ENCODE data around the gene ITPR2.
"Not testable (repeated sequence)": the region's sequence is repeated elsewhere in the genome, so short reads cannot be mapped to it uniquely, and the experiment has no call there.

The ITPR2 gene

DNA sequence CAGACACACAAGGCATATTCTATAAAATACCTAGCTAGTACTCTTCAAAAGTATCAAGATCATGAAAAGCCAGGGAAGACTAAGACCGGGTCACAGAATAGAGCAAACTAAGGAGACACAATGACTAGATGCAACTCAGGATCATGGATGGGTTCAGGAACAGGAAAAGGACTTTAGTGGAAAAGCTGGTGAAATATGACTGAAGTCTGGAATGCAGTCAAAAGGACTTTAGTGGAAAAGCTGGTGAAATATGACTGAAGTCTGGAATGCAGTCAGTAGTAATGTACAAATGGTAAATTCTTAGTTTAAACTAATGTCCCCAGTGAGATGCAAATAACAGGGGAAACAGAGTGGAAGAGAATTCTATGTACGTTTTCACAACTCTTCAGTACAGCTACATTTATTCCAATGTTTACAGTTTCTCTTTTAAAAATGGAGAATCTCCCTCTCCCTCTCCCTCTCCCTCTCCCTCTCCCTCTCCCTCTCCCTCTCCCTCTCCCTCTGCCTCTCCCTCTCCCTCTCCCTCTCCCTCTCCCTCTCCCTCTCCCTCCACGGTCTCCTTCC is 49.1 kb downstream of the ITPR2 start:
- H3K9ac ChIP-seq (ENCODE audit: low read depth, low read length); H3K27me3 ChIP-seq (ENCODE audit: control insufficient read depth, insufficient read depth, low read length); H3K9me3 ChIP-seq (ENCODE audit: control insufficient read depth, insufficient read depth, low read length); H3K36me3 ChIP-seq (ENCODE audit: control insufficient read depth, insufficient read depth, low read length); H3K4me3 ChIP-seq (ENCODE audit: low read depth, low read length); H3K4me1 ChIP-seq (ENCODE audit: control insufficient read depth, insufficient read depth, low read length); H3K27ac ChIP-seq (ENCODE audit: low read depth, low read length): not testable (repeated sequence)

- H3K27ac ChIP-seq (ENCODE audit: low read depth, low read length): no peak overlapping the region
- H3K36me3 ChIP-seq (ENCODE audit: control insufficient read depth, insufficient read depth, low read length): no peaks in the 10 kb centered on the region
- no peaks in the 10 kb centered on the region for H3K27me3 ChIP-seq (ENCODE audit: control insufficient read depth, insufficient read depth, low read length)
- no peaks in the 10 kb centered on the region for H3K9me3 ChIP-seq (ENCODE audit: control insufficient read depth, insufficient read depth, low read length)
- no peak overlapping the region for H3K9ac ChIP-seq (ENCODE audit: low read depth, low read length)
- no peak overlapping the region for H3K4me3 ChIP-seq (ENCODE audit: low read depth, low read length)
- no peaks in the 10 kb centered on the region for H3K4me1 ChIP-seq (ENCODE audit: control insufficient read depth, insufficient read depth, low read length)
These were observed 49.9 kb downstream of the ITPR2 start for GRCh38 chr12:26783131-26783526.

DNA sequence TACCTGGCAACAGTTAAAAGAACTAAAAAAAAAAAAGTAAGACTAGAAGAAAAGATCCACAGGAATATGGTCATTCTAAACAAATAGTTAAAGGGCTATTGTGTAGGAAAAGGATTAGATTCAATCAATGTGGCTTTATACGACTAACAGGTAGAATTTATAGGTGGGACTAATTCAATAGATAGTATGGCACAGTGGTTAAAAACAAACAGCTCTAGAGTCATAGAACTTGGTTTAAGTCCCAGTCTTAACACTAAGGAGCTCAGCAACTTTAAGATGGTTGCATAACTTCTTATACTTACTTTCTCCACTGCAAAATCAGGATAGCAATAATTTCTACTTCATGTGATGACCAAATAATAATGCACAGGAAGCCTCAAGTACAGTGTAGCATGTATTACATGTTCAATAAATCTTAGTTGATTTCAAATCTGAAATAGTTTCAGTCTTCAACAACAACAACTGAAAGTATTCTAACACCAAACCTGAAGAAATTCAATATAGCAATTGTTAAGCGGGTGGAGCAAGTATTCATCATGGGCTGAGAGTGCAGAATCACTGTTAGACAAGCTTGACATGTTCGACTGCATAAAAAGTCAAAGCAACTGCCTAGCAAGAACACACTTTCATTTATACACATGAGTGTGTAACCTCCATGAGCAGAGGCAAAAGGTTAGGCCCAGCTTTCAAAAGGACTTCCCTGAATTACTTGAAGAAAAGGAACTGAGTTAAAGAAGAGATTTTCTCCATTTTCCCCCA is 50.4 kb downstream of the ITPR2 start:
- 0 out of 2 replicates have a peak, but pooled peaks cover 1% of the 10 kb centered on the region for H3K9me3 ChIP-seq (ENCODE audit: control insufficient read depth, insufficient read depth, low read length)
- H3K36me3 ChIP-seq (ENCODE audit: control insufficient read depth, insufficient read depth, low read length): no peaks in the 10 kb centered on the region
- H3K4me1 ChIP-seq (ENCODE audit: control insufficient read depth, insufficient read depth, low read length): no peaks in the 10 kb centered on the region
- no peaks in the 10 kb centered on the region for H3K27me3 ChIP-seq (ENCODE audit: control insufficient read depth, insufficient read depth, low read length)
- H3K9ac ChIP-seq (ENCODE audit: low read depth, low read length): no peak overlapping the region
- no peak overlapping the region for H3K27ac ChIP-seq (ENCODE audit: low read depth, low read length)
- H3K4me3 ChIP-seq (ENCODE audit: low read depth, low read length): no peak overlapping the region

GRCh38 chr12:26780656-26781055 is 52.3 kb downstream of the ITPR2 start:
- H3K36me3 ChIP-seq (ENCODE audit: control insufficient read depth, insufficient read depth, low read length); H3K9ac ChIP-seq (ENCODE audit: low read depth, low read length); H3K27me3 ChIP-seq (ENCODE audit: control insufficient read depth, insufficient read depth, low read length); H3K27ac ChIP-seq (ENCODE audit: low read depth, low read length); H3K9me3 ChIP-seq (ENCODE audit: control insufficient read depth, insufficient read depth, low read length); H3K4me1 ChIP-seq (ENCODE audit: control insufficient read depth, insufficient read depth, low read length); H3K4me3 ChIP-seq (ENCODE audit: low read depth, low read length): not testable (repeated sequence)

DNA sequence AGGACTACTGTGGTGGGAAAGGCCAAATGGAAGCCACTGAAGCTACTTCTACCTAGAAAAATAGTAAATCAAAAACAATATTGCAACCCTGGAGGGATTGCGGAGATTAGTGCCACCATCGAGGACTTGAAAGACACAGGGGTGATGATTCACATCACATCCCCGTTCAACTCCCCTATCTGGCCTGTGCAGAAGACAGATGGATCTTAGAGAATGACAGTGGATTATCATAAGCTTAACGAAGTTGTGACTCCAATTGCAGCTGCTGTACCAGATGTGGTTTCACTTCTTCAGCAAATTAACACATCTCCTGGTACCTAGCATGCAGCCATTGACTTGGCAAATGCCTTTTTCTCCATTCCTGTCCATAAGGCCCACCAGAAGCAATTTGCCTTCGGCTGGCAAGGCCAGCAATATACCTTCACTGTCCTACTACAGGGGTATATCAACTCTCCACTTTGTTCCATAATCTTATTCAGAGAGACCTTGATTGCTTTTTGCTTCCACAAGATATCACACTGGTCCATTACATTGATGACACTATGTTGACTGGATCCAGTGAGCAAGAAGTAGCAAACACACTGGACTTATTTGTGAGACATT is 54.7 kb downstream of the ITPR2 start:
- H3K9me3 ChIP-seq (ENCODE audit: control insufficient read depth, insufficient read depth, low read length); H3K4me3 ChIP-seq (ENCODE audit: low read depth, low read length); H3K9ac ChIP-seq (ENCODE audit: low read depth, low read length); H3K36me3 ChIP-seq (ENCODE audit: control insufficient read depth, insufficient read depth, low read length); H3K4me1 ChIP-seq (ENCODE audit: control insufficient read depth, insufficient read depth, low read length); H3K27ac ChIP-seq (ENCODE audit: low read depth, low read length); H3K27me3 ChIP-seq (ENCODE audit: control insufficient read depth, insufficient read depth, low read length): not testable (repeated sequence)

- Histone ChIP-seq H3K27ac (ENCODE audit: low read depth, low read length) (no peak overlapping the region), H3K9me3 (ENCODE audit: control insufficient read depth, insufficient read depth, low read length) (0 out of 2 replicates have a peak, but pooled peaks cover 5% of the 10 kb centered on the region), H3K27me3 (ENCODE audit: control insufficient read depth, insufficient read depth, low read length) (no peaks in the 10 kb centered on the region), H3K9ac (ENCODE audit: low read depth, low read length) (no peak overlapping the region), H3K4me3 (ENCODE audit: low read depth, low read length) (no peak overlapping the region), H3K36me3 (ENCODE audit: control insufficient read depth, insufficient read depth, low read length) (no peaks in the 10 kb centered on the region; the same call in 1 of the 2 replicates), H3K4me1 (ENCODE audit: control insufficient read depth, insufficient read depth, low read length) (no peaks in the 10 kb centered on the region)
These were observed 55.8 kb downstream of the ITPR2 start for GRCh38 chr12:26777236-26777635.

GRCh38 chr12:26775991-26776390 is 57.0 kb downstream of the ITPR2 start:
- not testable (repeated sequence) for H3K27me3 ChIP-seq (ENCODE audit: control insufficient read depth, insufficient read depth, low read length); H3K9ac ChIP-seq (ENCODE audit: low read depth, low read length); H3K36me3 ChIP-seq (ENCODE audit: control insufficient read depth, insufficient read depth, low read length); H3K4me1 ChIP-seq (ENCODE audit: control insufficient read depth, insufficient read depth, low read length); H3K27ac ChIP-seq (ENCODE audit: low read depth, low read length); H3K9me3 ChIP-seq (ENCODE audit: control insufficient read depth, insufficient read depth, low read length); H3K4me3 ChIP-seq (ENCODE audit: low read depth, low read length)

GRCh38 chr12:26773313-26774104 is 59.5 kb downstream of the ITPR2 start:
- Histone ChIP-seq H3K27ac (ENCODE audit: low read depth, low read length) (no peak overlapping the region), H3K36me3 (ENCODE audit: control insufficient read depth, insufficient read depth, low read length) (no peaks in the 10 kb centered on the region; the same call in 1 of the 2 replicates), H3K4me3 (ENCODE audit: low read depth, low read length) (no peak overlapping the region), H3K27me3 (ENCODE audit: control insufficient read depth, insufficient read depth, low read length) (no peaks in the 10 kb centered on the region), H3K4me1 (ENCODE audit: control insufficient read depth, insufficient read depth, low read length) (no peaks in the 10 kb centered on the region), H3K9me3 (ENCODE audit: control insufficient read depth, insufficient read depth, low read length) (0 out of 2 replicates have a peak, but pooled peaks cover 5% of the 10 kb centered on the region), H3K9ac (ENCODE audit: low read depth, low read length) (no peak overlapping the region)

GRCh38 chr12:26771861-26772260 is 61.1 kb downstream of the ITPR2 start:
- Histone ChIP-seq H3K36me3 (ENCODE audit: control insufficient read depth, insufficient read depth, low read length) (no peaks in the 10 kb centered on the region; the same call in 1 of the 2 replicates), H3K27ac (ENCODE audit: low read depth, low read length) (no peak overlapping the region), H3K4me1 (ENCODE audit: control insufficient read depth, insufficient read depth, low read length) (no peaks in the 10 kb centered on the region), H3K27me3 (ENCODE audit: control insufficient read depth, insufficient read depth, low read length) (no peaks in the 10 kb centered on the region), H3K4me3 (ENCODE audit: low read depth, low read length) (no peak overlapping the region), H3K9ac (ENCODE audit: low read depth, low read length) (no peak overlapping the region), H3K9me3 (ENCODE audit: control insufficient read depth, insufficient read depth, low read length) (no peaks in the 10 kb centered on the region)

DNA sequence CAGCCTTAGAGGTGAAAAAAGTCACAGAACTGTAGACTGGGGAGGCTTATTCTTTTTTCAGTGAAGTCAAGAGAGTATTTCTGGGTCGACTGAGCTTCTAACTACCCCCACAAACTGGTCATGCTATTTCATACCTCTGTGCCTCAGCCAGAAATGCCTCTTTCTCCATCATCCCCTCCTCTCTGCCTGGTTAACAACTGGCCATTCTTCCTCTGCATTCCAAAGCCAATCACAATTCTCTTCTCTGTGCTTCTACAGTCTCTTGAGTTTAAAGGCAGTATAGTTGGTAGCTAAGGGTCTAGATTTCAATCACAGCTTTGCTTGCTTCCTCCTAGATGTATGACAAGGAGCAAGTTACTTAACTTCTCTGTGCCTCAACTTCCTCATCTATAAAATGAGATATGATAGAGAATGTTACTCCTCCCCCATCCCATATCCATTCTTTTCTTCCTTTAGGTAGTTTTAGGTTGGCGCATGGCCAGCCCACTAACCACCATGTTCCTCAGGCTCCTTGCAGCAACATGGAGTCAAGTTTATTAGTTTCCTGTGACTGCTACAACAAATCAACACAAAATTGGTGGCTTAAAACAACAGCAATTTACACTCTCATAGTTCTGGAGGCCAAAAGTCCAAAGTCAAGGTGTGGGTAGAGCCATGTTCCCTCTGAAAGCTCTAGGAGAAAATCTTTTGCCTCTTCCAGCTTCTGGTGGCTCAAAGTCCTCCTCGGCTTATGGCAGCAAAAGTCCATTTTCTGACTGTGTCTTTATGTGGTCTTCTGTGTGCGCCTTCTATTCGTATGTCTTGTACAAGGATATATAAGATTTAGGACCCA is 62.5 kb downstream of the ITPR2 start:
- no peaks in the 10 kb centered on the region for H3K9me3 ChIP-seq (ENCODE audit: control insufficient read depth, insufficient read depth, low read length)
- no peaks in the 10 kb centered on the region for H3K27me3 ChIP-seq (ENCODE audit: control insufficient read depth, insufficient read depth, low read length)
- H3K9ac ChIP-seq (ENCODE audit: low read depth, low read length): no peak overlapping the region
- H3K36me3 ChIP-seq (ENCODE audit: control insufficient read depth, insufficient read depth, low read length): no peaks in the 10 kb centered on the region; the same call in 1 of the 2 replicates
- no peaks in the 10 kb centered on the region for H3K4me1 ChIP-seq (ENCODE audit: control insufficient read depth, insufficient read depth, low read length)
- no peak overlapping the region for H3K4me3 ChIP-seq (ENCODE audit: low read depth, low read length)
- H3K27ac ChIP-seq (ENCODE audit: low read depth, low read length): no peak overlapping the region

All from HUES48 (cell line).